ENCODE results near the gene SLC5A10. TPM values are rescaled to one million over a fixed set of nuclear protein-coding genes. Genes with fewer than 3 reads are reported as not detected.

SLC5A10 gene
- total RNA-seq, 1 experiment from 2014 or later = not detected

DNA sequence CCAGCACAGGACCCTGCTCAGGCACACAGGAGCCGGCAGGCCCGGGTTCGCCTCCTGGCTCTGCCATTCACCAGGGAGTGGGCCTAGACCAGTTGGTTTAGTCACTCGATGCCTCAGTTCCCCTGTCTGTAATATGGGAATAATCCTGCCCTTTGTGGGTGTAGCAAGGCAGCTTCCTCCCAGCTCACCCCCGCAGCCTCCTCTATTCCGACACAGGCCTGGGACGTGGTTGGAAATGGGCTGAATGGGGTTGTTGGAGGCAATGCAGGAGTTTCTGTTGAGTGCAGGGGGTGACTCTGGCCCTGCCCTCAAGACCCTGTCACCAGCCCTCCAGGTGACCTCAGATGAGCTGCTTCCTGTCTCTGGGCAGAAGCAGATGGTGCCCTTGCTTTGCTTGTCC, 19.8 kb downstream of the SLC5A10 start:
- TF ChIP-seq, protein P1, sequence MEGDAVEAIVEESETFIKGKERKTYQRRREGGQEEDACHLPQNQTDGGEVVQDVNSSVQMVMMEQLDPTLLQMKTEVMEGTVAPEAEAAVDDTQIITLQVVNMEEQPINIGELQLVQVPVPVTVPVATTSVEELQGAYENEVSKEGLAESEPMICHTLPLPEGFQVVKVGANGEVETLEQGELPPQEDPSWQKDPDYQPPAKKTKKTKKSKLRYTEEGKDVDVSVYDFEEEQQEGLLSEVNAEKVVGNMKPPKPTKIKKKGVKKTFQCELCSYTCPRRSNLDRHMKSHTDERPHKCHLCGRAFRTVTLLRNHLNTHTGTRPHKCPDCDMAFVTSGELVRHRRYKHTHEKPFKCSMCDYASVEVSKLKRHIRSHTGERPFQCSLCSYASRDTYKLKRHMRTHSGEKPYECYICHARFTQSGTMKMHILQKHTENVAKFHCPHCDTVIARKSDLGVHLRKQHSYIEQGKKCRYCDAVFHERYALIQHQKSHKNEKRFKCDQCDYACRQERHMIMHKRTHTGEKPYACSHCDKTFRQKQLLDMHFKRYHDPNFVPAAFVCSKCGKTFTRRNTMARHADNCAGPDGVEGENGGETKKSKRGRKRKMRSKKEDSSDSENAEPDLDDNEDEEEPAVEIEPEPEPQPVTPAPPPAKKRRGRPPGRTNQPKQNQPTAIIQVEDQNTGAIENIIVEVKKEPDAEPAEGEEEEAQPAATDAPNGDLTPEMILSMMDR (conservative IDR thresholded peaks at IDR 0.05) = no peak
- Histone ChIP-seq H3K4me1 (ENCODE audit: insufficient read depth, low read length) (no peaks in the 10 kb centered on the region), H3K23ac (ENCODE audit: insufficient read length, low read depth, low read length) (no peak overlapping the region), H4K5ac (ENCODE audit: insufficient read length, low read depth, low read length) (no peak overlapping the region), H3K4ac (ENCODE audit: low read depth, low read length) (no peak overlapping the region), H2BK5ac (ENCODE audit: insufficient read length, low read length) (no peak overlapping the region), H3K79me1 (ENCODE audit: insufficient read depth, low read depth, low read length, poor library complexity, severe bottlenecking) (no peaks in the 10 kb centered on the region), H2BK15ac (ENCODE audit: low read depth, low read length) (no peak overlapping the region), H2AFZ (ENCODE audit: low read length) (no peak overlapping the region), H3K4me2 (ENCODE audit: insufficient read depth, insufficient read length, low read length) (no peak overlapping the region), H2BK12ac (ENCODE audit: insufficient read length, low read depth, low read length) (no peak overlapping the region), H3K56ac (ENCODE audit: insufficient read length, low read depth, low read length) (no peak overlapping the region), H3K27ac (ENCODE audit: insufficient read length, low read depth, low read length) (no peak overlapping the region), H2BK120ac (ENCODE audit: low read depth, low read length, poor library complexity, severe bottlenecking) (no peak overlapping the region), H3K14ac (ENCODE audit: insufficient read depth, low read length) (no peak overlapping the region), H3K9ac (ENCODE audit: extremely low read depth, insufficient read length, low read length) (no peak overlapping the region), H4K20me1 (ENCODE audit: control insufficient read depth, insufficient read depth, insufficient read length) (no peaks in the 10 kb centered on the region), H2BK20ac (ENCODE audit: low read depth, low read length, poor library complexity, severe bottlenecking) (no peak overlapping the region), H4K8ac (replicated peaks; ENCODE audit: insufficient read length, low read depth, low read length) (no peak overlapping the region), H3K79me2 (ENCODE audit: insufficient read depth, low read length) (no peaks in the 10 kb centered on the region), H3T11ph (ENCODE audit: low read length) (no peak overlapping the region), H4K91ac (ENCODE audit: insufficient read length, low read depth, low read length) (no peak overlapping the region), H2AK5ac (ENCODE audit: insufficient read length, low read length) (no peak overlapping the region), H3K18ac (ENCODE audit: insufficient read length, low read depth, low read length) (no peak overlapping the region), H3K27me3 (ENCODE audit: insufficient read depth, low read length) (no peaks in the 10 kb centered on the region), H3K23me2 (ENCODE audit: insufficient read length, low read depth, low read length, poor library complexity, severe bottlenecking) (no peaks in the 10 kb centered on the region), H3K9me3 (ENCODE audit: control insufficient read depth, low read depth, low read length) (no peaks in the 10 kb centered on the region)
- no peak overlapping the region for H3K4me3 Mint-ChIP-seq
- H3K27me3 Mint-ChIP-seq (ENCODE audit: low read depth) = no peaks in the 10 kb centered on the region
- no peak overlapping the region; a peak in 1 of 7 replicates for H3K27ac Mint-ChIP-seq
- peaks cover 5 to 47% (median 37%) of the 10 kb centered on the region in 3 experiments; a peak in 6 of 7 replicates for H3K36me3 Mint-ChIP-seq (ENCODE audit: insufficient read depth in 1 of 3, low read depth in 3 of 3)
- no peaks in the 10 kb centered on the region for H3K9me3 Mint-ChIP-seq
- no peak for DNase-seq
- no CpG with 5 or more reads among the region's 7 CpGs for WGBS (ENCODE audit: extremely low coverage, insufficient read length, low lambda C conversion rate)
- peaks cover 22 to 33% of the 10 kb centered on the region in 2 experiments for H3K4me1 Mint-ChIP-seq
